AG10803 (cell line): ENCODE measurements around the gene C5orf63.
A peak's percentile ranks its signal among the peaks of the same experiment; 100 is the strongest.
"Not testable (repeated sequence)": the region's sequence is repeated elsewhere in the genome, so short reads cannot be mapped to it uniquely, and the experiment has no call there.

Experiments
- DNase-seq: peaks from one replicate; pipeline ENCODE4 v3.0.0; 2010; ENCODE audit warnings: low read depth
- H3K4me3 ChIP-seq: 2 replicates; pipeline ENCODE4 v1.5.1; 2011; ENCODE audit warnings: mild to moderate bottlenecking, low read length, control low read depth
- TF ChIP-seq, protein P1 (sequence below): conservative IDR thresholded peaks from 2 replicates; pipeline ENCODE4 v1.5.1; 2011; ENCODE audit warnings: mild to moderate bottlenecking, low read length, control low read depth, inconsistent platforms

C5orf63 gene

GRCh38 chr5:127007522-127007921 is 65.8 kb downstream of the C5orf63 start:
- no peak for DNase-seq
- H3K4me3 ChIP-seq: no peak overlapping the region
- TF ChIP-seq, protein P1, sequence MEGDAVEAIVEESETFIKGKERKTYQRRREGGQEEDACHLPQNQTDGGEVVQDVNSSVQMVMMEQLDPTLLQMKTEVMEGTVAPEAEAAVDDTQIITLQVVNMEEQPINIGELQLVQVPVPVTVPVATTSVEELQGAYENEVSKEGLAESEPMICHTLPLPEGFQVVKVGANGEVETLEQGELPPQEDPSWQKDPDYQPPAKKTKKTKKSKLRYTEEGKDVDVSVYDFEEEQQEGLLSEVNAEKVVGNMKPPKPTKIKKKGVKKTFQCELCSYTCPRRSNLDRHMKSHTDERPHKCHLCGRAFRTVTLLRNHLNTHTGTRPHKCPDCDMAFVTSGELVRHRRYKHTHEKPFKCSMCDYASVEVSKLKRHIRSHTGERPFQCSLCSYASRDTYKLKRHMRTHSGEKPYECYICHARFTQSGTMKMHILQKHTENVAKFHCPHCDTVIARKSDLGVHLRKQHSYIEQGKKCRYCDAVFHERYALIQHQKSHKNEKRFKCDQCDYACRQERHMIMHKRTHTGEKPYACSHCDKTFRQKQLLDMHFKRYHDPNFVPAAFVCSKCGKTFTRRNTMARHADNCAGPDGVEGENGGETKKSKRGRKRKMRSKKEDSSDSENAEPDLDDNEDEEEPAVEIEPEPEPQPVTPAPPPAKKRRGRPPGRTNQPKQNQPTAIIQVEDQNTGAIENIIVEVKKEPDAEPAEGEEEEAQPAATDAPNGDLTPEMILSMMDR: no peak

DNA sequence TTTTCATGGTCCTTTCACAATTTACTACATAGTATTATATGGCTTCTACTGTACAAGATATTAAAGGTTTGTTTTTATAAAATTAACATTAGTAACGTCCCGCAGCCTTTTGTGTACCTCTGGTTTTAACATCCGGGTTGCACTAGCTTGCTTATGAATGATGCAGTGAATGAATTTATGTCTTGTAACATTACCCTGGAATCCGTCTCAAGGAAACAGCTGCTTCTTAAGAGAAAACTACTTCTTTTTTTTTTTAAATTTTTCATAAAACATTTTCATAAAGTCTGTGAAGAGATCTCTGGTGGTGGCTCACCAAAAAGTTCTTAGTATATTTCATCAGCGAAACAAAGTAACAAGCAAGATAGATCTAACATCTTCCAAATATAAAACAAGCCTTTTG is 66.6 kb downstream of the C5orf63 start:
- TF ChIP-seq, protein P1: no peak

DNA sequence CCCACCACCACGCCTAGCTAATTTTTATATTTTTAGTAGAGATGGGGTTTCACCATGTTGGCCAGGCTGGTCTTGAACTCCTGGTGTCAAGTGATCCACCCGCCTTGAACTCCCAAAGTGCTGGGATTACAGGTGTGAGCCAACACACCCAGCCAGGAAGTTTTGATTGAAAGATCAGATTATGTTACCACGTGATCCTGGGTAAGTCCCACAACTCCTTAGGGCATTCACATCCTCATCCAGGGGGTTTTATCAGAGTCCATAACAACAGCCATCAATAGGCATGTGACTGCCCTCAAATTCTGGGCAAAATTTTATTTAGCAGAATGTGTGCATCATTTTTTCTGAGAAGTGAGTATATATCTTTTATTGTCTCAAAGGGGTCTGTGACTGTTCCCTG is 68.0 kb downstream of the C5orf63 start:
- DNase-seq, H3K4me3 ChIP-seq: not testable (repeated sequence)

More for the DNA sequence above, 66.6 kb downstream of the C5orf63 start:
- no peak overlapping the region for H3K4me3 ChIP-seq
- peak; percentile 48 for DNase-seq

DNA sequence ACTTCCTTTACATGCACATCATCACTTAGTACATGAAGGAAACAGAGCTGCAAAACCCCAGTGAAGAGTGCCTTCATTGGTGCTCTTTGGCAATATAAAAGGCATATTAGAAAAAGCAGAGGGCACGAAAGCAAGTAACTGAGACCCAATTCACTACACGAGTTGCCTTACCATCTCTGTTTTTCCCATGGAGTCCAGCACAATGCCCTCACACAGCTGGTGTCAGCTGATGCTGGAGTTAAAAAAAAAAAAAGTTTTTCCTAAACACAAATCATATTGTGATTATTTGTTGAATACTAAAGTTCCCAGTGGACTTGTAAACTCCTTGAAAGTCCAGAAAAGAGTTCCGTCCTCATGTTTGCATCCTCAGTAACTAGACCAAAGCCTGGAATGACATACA is 68.6 kb downstream of the C5orf63 start:
- no peak for DNase-seq
- TF ChIP-seq, protein P1: no peak
- H3K4me3 ChIP-seq: no peak overlapping the region

GRCh38 chr5:127003798-127004495 is 69.4 kb downstream of the C5orf63 start:
- no peak for DNase-seq
- TF ChIP-seq, protein P1: no peak
- H3K4me3 ChIP-seq: no peak overlapping the region

GRCh38 chr5:127002390-127002789 is 70.9 kb downstream of the C5orf63 start:
- DNase-seq: peak; percentile 82
- no peak overlapping the region for H3K4me3 ChIP-seq
- TF ChIP-seq, protein P1: no peak

DNA sequence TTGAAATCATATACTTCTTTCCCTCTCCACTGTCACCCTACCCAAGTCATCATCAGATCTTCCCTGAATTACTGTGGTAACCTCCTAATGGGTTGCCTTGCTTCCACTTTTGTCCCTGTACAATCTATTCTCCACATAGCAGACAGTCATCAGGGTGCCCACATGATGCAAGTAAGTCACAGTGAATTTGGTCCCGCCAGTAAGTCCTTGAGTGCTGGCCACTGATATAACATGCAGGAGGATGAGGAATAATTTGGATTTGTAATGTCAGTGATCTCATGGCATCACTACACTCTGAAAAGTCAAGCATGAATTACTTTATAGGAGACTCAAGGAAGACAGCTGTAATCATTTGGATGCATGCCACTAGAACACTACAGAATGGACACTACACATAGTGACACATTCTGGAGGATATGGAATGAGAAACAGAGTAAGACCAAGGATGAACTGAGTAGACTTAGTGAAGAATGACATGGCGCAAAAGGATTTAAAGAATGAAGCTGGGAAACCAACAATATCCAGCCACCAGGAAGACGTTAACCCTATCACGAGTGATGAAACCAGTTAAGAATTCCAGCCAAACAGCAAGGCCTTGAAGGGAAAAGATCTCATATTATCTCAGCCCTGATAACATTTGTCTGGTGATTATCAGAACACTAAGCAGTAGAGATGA is 71.5 kb downstream of the C5orf63 start:
- H3K4me3 ChIP-seq: no peak overlapping the region
- peak; percentile 95 for DNase-seq
- TF ChIP-seq, protein P1: no peak
